ENCODE data around the gene PAPLN.

Gene PAPLN

DNA sequence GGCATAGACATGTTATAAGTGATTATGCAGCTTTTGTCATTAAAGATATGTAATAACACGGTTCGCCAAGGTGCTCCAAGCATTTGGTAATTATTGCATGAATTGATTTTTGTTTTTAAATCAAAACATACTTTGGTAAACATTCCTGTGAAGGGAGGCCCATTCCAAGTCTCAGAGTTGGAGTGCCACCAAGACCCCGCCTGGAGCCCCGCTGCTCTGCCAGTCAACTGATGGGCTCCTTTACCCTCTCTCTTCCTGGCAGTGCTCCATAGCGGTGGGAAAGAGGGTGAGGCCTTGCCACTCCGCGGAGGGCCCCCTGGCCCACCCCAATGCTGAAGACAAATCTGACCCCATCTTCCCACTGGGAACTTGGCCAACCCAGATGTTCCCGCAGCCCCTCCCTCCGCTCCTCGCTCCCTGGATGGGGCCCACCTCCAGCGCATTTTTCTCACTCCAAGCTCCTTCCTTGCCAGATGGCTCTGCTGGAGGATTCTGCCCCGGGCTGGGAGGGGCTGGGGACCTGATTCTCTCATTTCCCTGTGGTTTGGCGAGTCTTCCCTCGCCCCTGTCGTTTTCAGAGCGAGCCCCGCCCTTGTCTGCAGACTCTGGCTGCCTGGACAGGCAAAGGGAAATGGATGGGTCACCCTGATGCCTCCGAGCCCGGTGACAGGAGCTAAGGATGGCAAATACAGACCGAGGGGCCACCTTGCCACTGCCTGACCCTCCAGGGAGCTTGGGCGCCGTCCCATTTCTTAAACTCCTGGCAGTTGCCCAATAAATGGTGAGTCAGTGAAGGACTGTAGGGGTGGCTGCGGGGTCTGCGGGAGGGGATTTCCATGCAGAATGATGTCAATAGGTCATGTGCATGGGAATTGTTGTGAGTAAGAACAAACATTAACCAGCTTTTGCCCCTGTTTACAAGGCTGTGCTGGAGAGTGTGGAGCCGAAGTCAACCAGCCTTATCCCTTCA, 9.2 kb upstream of the PAPLN start:
- in situ Hi-C loops (cut with MboI; ENCODE audit: low pct_unique_long_range_greater_than_20kb, low sequenced_read_pairs, unreplicated experiment), result no loop called here
- no peak for DNase-seq (ENCODE audit: low spot score)
- TF ChIP-seq, protein P1, sequence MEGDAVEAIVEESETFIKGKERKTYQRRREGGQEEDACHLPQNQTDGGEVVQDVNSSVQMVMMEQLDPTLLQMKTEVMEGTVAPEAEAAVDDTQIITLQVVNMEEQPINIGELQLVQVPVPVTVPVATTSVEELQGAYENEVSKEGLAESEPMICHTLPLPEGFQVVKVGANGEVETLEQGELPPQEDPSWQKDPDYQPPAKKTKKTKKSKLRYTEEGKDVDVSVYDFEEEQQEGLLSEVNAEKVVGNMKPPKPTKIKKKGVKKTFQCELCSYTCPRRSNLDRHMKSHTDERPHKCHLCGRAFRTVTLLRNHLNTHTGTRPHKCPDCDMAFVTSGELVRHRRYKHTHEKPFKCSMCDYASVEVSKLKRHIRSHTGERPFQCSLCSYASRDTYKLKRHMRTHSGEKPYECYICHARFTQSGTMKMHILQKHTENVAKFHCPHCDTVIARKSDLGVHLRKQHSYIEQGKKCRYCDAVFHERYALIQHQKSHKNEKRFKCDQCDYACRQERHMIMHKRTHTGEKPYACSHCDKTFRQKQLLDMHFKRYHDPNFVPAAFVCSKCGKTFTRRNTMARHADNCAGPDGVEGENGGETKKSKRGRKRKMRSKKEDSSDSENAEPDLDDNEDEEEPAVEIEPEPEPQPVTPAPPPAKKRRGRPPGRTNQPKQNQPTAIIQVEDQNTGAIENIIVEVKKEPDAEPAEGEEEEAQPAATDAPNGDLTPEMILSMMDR (IDR thresholded peaks at IDR 0.05; ENCODE audit: extremely low read depth, insufficient read depth, missing control alignments), result no peak

DNA sequence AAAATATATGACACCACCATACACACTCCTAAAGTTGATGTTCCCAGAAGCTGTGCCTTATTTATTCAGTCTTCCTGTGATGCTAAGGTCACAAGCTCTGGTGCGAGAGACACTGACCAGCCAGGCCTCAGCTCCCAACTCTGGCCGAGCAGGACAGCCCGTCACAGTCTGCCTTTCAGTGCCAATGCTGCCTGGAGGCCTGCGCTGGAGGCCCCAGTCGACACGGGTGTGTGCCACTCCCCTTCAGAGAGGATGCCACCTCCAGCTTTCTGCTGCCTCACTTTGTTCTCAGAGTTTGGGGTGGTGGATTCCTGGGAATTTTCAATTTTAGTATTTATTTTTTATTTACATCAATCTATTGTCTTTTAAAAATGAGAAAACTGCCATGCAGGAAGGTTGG, 7.3 kb upstream of the PAPLN start:
- no peak for DNase-seq (ENCODE audit: low spot score)
- in situ Hi-C loops (cut with MboI; ENCODE audit: low pct_unique_long_range_greater_than_20kb, low sequenced_read_pairs, unreplicated experiment), result no loop called here

GRCh38 chr14:73231981-73232851, 5.1 kb upstream of the PAPLN start:
- DNase-seq (ENCODE audit: low spot score), result peak; percentile 59
- TF ChIP-seq, protein P1 (IDR thresholded peaks at IDR 0.05; ENCODE audit: extremely low read depth, insufficient read depth, missing control alignments), result peak; percentile 62
- in situ Hi-C loops (cut with MboI; ENCODE audit: low pct_unique_long_range_greater_than_20kb, low sequenced_read_pairs, unreplicated experiment), result no loop called here

More for the DNA sequence above, 7.3 kb upstream of the PAPLN start:
- TF ChIP-seq, protein P1 (IDR thresholded peaks at IDR 0.05; ENCODE audit: extremely low read depth, insufficient read depth, missing control alignments), result no peak

GRCh38 chr14:73232984-73233383, 4.3 kb upstream of the PAPLN start:
- in situ Hi-C loops (cut with MboI; ENCODE audit: low pct_unique_long_range_greater_than_20kb, low sequenced_read_pairs, unreplicated experiment), result no loop called here
- DNase-seq (ENCODE audit: low spot score), result no peak
- TF ChIP-seq, protein P1 (IDR thresholded peaks at IDR 0.05; ENCODE audit: extremely low read depth, insufficient read depth, missing control alignments), result no peak

DNA sequence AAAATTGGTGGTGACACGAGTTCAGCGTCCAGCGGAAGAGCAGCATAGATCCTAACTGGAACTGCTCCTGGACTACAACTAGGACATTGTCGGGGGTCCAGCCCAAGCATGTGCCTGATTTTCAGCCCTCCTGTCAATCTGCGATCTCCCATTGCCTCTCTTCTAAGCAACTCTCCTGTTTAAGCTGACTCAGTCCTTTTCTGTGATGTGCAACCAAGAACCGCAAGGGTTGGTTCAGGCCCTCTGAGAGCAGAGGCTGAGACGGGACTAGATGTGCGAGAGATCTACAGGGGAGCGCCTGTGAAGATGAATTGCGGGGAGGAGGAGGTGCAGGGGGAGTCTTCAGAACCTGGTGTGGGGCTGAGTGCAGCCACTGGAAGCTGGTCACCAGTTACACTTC, 3.7 kb upstream of the PAPLN start:
- TF ChIP-seq, protein P1 (IDR thresholded peaks at IDR 0.05; ENCODE audit: extremely low read depth, insufficient read depth, missing control alignments), result no peak
- no peak for DNase-seq (ENCODE audit: low spot score)
- in situ Hi-C loops (cut with MboI; ENCODE audit: low pct_unique_long_range_greater_than_20kb, low sequenced_read_pairs, unreplicated experiment), result no loop called here

DNA sequence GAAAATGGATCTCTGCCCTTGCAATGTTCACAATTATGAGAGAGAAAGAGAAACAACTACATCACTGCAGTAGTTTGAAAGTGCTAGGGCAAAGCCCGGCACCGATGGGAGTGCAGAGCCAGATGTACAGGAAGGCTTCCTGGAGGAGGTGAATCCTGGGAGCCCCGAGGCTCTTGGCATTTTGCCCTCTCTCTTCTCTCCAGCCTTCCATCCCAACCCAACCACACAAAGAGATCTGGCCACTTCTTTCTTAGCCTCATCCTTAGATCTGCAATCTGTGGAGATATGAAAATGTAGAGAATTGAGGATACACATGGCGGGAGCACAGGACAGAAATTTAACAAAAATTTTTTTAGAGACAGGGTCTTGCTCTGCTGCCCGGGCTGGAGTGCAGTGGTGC, 3.3 kb upstream of the PAPLN start:
- in situ Hi-C loops (cut with MboI; ENCODE audit: low pct_unique_long_range_greater_than_20kb, low sequenced_read_pairs, unreplicated experiment), result no loop called here
- TF ChIP-seq, protein P1 (IDR thresholded peaks at IDR 0.05; ENCODE audit: extremely low read depth, insufficient read depth, missing control alignments), result no peak
- no peak for DNase-seq (ENCODE audit: low spot score)
